GM23338 (cell line): ENCODE measurements around the gene ZCCHC8. TPM values are rescaled to one million over a fixed set of nuclear protein-coding genes. Genes with fewer than 3 reads are reported as not detected.

Experiments
- ATAC-seq: fragments of 200-7000 bp; cut with Tn5 transposase; 3 replicates; pipeline ENCODE4 v1.9.1; 2020
- DNase-seq: peaks from one replicate; pipeline ENCODE4 v3.0.0-alpha.2; 2015; ENCODE audit warnings: low spot score
- H2AFZ ChIP-seq: fragments of 200-600 bp; sonication (generic); 2 replicates; pipeline ENCODE4 v1.8.0; 2016; ENCODE audit warnings: antibody characterized with exemption, mild to moderate bottlenecking, moderate library complexity
- H3F3A ChIP-seq: fragments of 200-600 bp; sonication (generic); replicated peaks from 2 replicates; pipeline ENCODE4 v1.8.0; 2017; ENCODE audit warnings: antibody characterized with exemption, mixed run types, low read depth
- H3K27ac ChIP-seq: fragments of 200-600 bp; sonication (generic); 2 replicates; pipeline ENCODE4 v1.6.1; 2016; ENCODE audit warnings: low read depth
- H3K27me3 ChIP-seq: fragments of 200-600 bp; sonication (generic); 2 replicates; pipeline ENCODE4 v1.8.0; 2016; ENCODE audit warnings: mild to moderate bottlenecking, mixed run types, moderate library complexity; ENCODE audit not compliant: insufficient read depth
- H3K36me3 ChIP-seq: fragments of 200-600 bp; sonication (generic); 2 replicates; pipeline ENCODE4 v1.8.0; 2016; ENCODE audit warnings: mild to moderate bottlenecking; ENCODE audit not compliant: insufficient read depth
- H3K4me1 ChIP-seq: fragments of 200-600 bp; sonication (generic); 2 replicates; pipeline ENCODE4 v1.8.0; 2016; ENCODE audit warnings: mild to moderate bottlenecking, moderate library complexity; ENCODE audit not compliant: insufficient read depth
- H3K4me2 ChIP-seq: fragments of 200-600 bp; sonication (generic); 2 replicates; pipeline ENCODE4 v1.7.1; 2017; ENCODE audit warnings: mixed run types
- H3K4me3 ChIP-seq: fragments of 200-600 bp; sonication (generic); 2 replicates; pipeline ENCODE4 v1.6.1; 2016; ENCODE audit warnings: mixed run types
- H3K79me2 ChIP-seq: fragments of 200-600 bp; sonication (generic); replicated peaks from 2 replicates; pipeline ENCODE4 v1.8.0; 2017; ENCODE audit warnings: mild to moderate bottlenecking; ENCODE audit not compliant: insufficient read depth
- H3K9me2 ChIP-seq: fragments of 200-600 bp; sonication (generic); 2 replicates; pipeline ENCODE4 v1.8.0; 2017; ENCODE audit not compliant: insufficient read depth
- H4K20me1 ChIP-seq: fragments of 200-600 bp; sonication (generic); replicated peaks from 2 replicates; pipeline ENCODE4 v1.8.0; 2017; ENCODE audit warnings: mild to moderate bottlenecking; ENCODE audit not compliant: insufficient read depth
- H3K27ac Mint-ChIP-seq: 2 replicates; pipeline ENCODE4 v1.8.0; 2020; ENCODE audit warnings: inconsistent platforms, mild to moderate bottlenecking, moderate library complexity, mixed read lengths
- H3K27me3 Mint-ChIP-seq: 3 replicates; pipeline ENCODE4 v1.8.0; 2022; ENCODE audit warnings: low read depth, mild to moderate bottlenecking, moderate library complexity, mixed read lengths, inconsistent platforms; ENCODE audit not compliant: insufficient read depth, poor library complexity
- H3K36me3 Mint-ChIP-seq: 3 replicates; pipeline ENCODE4 v1.8.0; 2021; ENCODE audit warnings: low read depth, mild to moderate bottlenecking, inconsistent platforms, moderate library complexity, mixed read lengths
- H3K4me1 Mint-ChIP-seq: 3 replicates; pipeline ENCODE4 v1.8.0; 2020; ENCODE audit warnings: mild to moderate bottlenecking, inconsistent platforms, mixed read lengths
- H3K4me3 Mint-ChIP-seq: 3 replicates; pipeline ENCODE4 v1.8.0; 2021; ENCODE audit warnings: moderate library complexity, mild to moderate bottlenecking, inconsistent platforms, mixed read lengths
- H3K9me3 Mint-ChIP-seq: 3 replicates; pipeline ENCODE4 v1.8.0; 2020; ENCODE audit warnings: moderate library complexity, mild to moderate bottlenecking, inconsistent platforms, mixed read lengths
- CREB1 ChIP-seq: fragments of 250-450 bp; sonication (Bioruptor Pico); IDR thresholded peaks from 2 replicates; pipeline ENCODE4 v1.5.0; 2020; ENCODE audit warnings: low read depth, mild to moderate bottlenecking, moderate library complexity
- ETS1 ChIP-seq: IDR thresholded peaks from 2 replicates; pipeline ENCODE4 v1.6.1; 2016; ENCODE audit warnings: antibody characterized with exemption
- EZH2 ChIP-seq: fragments of 200-600 bp; sonication (generic); IDR thresholded peaks from one replicate; pipeline ENCODE4 v1.8.0; 2017; ENCODE audit warnings: antibody characterized with exemption, mild to moderate bottlenecking, low read depth; ENCODE audit not compliant: unreplicated experiment
- EZH2phosphoT487 ChIP-seq: fragments of 200-600 bp; sonication (generic); IDR thresholded peaks from one replicate; pipeline ENCODE4 v1.8.1; 2018; ENCODE audit warnings: antibody characterized with exemption; ENCODE audit not compliant: unreplicated experiment
- JUNB ChIP-seq: IDR thresholded peaks from one replicate; pipeline ENCODE4 v1.6.1; 2016; ENCODE audit warnings: antibody characterized with exemption; ENCODE audit not compliant: unreplicated experiment
- NANOG ChIP-seq: IDR thresholded peaks from 2 replicates; pipeline ENCODE4 v1.6.1; 2016; ENCODE audit warnings: antibody characterized with exemption, borderline replicate concordance
- POLR2AphosphoS5 ChIP-seq: IDR thresholded peaks from 2 replicates; pipeline ENCODE4 v1.6.1; 2016; ENCODE audit warnings: antibody characterized with exemption, low read depth
- REST ChIP-seq: IDR thresholded peaks from one replicate; pipeline ENCODE4 v1.6.1; 2018; ENCODE audit warnings: antibody characterized with exemption; ENCODE audit not compliant: unreplicated experiment
- polyA plus RNA-seq: library from polyadenylated mRNA; unstranded; fragments of >200 nt; fragmentation: Nextera tagmentation; extraction: Ambion mirVana; gene quantifications from 2 replicates; pipeline ENCODE4 v1.2.1, GENCODE V29; 2016
- total RNA-seq: library from RNA; depleted of rRNA; stranded (reverse); fragments of >200 nt; shearing (Covaris generic); gene quantifications from 2 replicates; pipeline ENCODE4 v1.2.3, GENCODE V29; 2014

The ZCCHC8 gene
- total and polyA plus RNA-seq, 2 experiments from 2014 or later = 23.9 to 39.0 TPM

- H2AFZ ChIP-seq = no peak within 1 kb of the TSS
- DNase-seq (peak; percentile 100), ATAC-seq (peak; percentile 92)
- H3K79me2 ChIP-seq = peaks cover 90% of the 10 kb centered on the region
- Mint-ChIP-seq H3K9me3 (no peaks in the 10 kb centered on the region), H3K4me1 (peaks cover 15% of the 10 kb centered on the region), H3K27me3 (peaks cover under 1% of the 10 kb centered on the region), H3K4me3 (no peak within 1 kb of the TSS), H3K27ac (no peak within 1 kb of the TSS; the same call in 1 of the 2 replicates), H3K36me3 (peaks cover 52% of the 10 kb centered on the region)
- H4K20me1 ChIP-seq = peaks cover 38% of the 10 kb centered on the region
- TF ChIP-seq REST (peak; percentile 4), EZH2phosphoT487 (no peak), NANOG (no peak), POLR2AphosphoS5 (peak; percentile 88), EZH2 (no peak), ETS1 (no peak; the same call in none of the 2 replicates), JUNB (no peak), CREB1 (CRISPR knock-in tag) (0 out of 2 replicates have a peak, but pooled peaks have one; percentile 13)
- H3K4me3 ChIP-seq = peak within 1 kb of the TSS; percentile 98
- no peaks in the 10 kb centered on the region for H3K27me3 ChIP-seq
- peaks cover 23% of the 10 kb centered on the region for H3K4me1 ChIP-seq
- peak within 1 kb of the TSS; percentile 88 for H3K4me2 ChIP-seq
- H3K9me2 ChIP-seq = no peaks in the 10 kb centered on the region
- H3K36me3 ChIP-seq = peaks cover 37% of the 10 kb centered on the region
- H3F3A ChIP-seq = no peaks in the 10 kb centered on the region
- peak within 1 kb of the TSS; percentile 89 for H3K27ac ChIP-seq
Measured at GRCh38 chr12:122526683-122527477, 26.1 kb upstream of the ZCCHC8 start, which contains the start of the genes KNTC1 and RSRC2. KNTC1 (plus strand) TSS chr12:122527249; CDS start chr12:122530064, 2,815 bp downstream. RSRC2 (minus strand) TSS chr12:122526936; CDS start chr12:122526853, 83 bp downstream.
